Measurements from ENCODE around the gene ARL5A.

Gene ARL5A

DNA sequence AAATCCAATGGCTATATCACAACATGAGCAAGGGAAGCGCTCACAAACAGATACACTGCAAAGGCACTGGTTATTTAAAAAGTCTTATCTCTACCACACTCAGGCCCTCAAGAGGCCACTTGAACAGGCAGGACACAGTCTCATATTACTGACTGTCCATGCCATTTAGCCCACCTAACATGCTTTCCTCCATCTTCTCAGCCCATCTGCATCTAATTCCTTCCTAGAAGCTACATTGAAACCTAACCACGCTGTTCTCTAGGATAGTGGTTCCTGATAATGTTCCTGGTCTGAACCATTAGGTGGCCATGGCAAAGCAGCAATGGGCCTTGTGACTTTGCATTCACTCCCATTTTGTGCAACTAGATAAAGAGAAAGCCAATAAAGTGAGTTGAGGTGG lies 71.4 kb downstream of the ARL5A start:
- no peak for TF ChIP-seq ZNF274 (IDR thresholded peaks at IDR 0.05; ENCODE audit: low read depth, low read length)
- no peak overlapping the region for H3K4me3 ChIP-seq (ENCODE audit: low read length)

DNA sequence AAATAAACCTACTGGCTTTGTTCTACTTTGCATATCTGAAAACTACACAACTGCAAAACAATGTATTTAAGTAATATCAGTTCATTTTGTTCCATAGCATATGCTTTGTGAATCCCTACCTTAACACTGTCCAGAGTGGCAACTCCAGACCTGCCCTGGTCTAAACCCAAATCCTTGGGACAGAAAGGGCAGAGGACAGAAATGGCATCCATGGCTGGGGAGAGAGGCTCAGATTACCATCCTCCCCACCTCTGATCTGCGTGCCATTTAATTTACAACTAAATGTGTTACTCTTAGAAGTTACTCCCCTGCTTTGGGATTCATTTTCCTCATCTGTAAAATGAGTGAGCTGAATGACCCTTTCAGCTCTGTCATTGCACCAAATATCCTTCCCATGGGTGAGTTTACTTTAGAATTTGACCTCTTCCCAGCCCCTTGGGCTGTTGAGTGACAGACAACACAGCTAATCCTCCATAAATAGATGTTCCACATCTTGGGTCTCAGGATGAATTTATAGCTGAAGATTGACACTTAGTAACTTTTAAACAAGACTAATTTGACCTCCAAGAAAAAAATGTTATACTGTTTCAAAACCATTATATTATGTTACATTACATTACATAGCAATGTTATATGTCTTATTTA lies 73.8 kb downstream of the ARL5A start:
- no peak overlapping the region for H3K4me3 ChIP-seq (ENCODE audit: low read length)
- TF ChIP-seq ZNF274 (IDR thresholded peaks at IDR 0.05; ENCODE audit: low read depth, low read length): no peak

DNA sequence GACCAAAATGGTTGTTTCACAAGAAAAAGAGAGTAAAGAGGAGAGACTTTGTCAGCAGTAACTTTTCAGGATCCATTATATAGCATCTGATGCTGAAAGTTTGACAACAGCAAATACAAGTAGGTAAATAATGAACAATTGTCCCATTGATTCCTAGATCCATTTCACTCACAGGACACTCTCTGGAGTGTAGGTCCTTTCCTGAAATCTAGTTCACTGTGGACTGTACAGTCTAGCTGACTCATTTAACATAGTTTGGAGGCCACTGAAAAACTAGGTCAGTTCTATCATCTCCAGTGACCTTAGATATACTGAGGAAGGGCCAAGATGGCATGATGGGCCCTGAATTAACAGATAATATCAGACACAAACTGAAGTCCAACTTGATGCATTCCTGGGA lies 74.7 kb downstream of the ARL5A start:
- TF ChIP-seq ZNF274 (IDR thresholded peaks at IDR 0.05; ENCODE audit: low read depth, low read length): no peak
- H3K4me3 ChIP-seq (ENCODE audit: low read length): no peak overlapping the region

All from GM08714 (cell line).